Common myeloid progenitor, CD34-positive (primary cell): ENCODE data around the gene ARHGAP22.

Experiments used
- CTCF ChIA-PET: fragments of 350-600 bp; sonication (Branson Sonifier 250); formaldehyde crosslinking; loops from one replicate; lab custom pipeline; 2021; ENCODE audit warnings: antibody characterized with exemption; lab: Charles Lee
- POLR2A ChIA-PET: fragments of 350-600 bp; sonication (Branson Sonifier 250); formaldehyde crosslinking; loops from one replicate; lab custom pipeline; 2021; ENCODE audit warnings: antibody characterized with exemption; lab: Charles Lee
- DNase-seq, 3 donors: peaks; one replicate each; pipeline versions ENCODE4 v3.0.0 to v3.0.0-alpha.2; 2013
- H3K27ac ChIP-seq, 2 experiments: 1 replicate in 1 of 2; 2 replicates in 1 of 2; pipeline ENCODE4 v1.7.0; 2013; ENCODE audit warnings: inconsistent platforms in 2 of 2, low read length in 2 of 2, mild to moderate bottlenecking in 2 of 2, low read depth in 1 of 2, moderate library complexity in 1 of 2; ENCODE audit not compliant: severe bottlenecking in 2 of 2, insufficient read depth in 1 of 2, poor library complexity in 1 of 2
- H3K27me3 ChIP-seq, 5 experiments: replicated peaks in 2 of 5; 1 replicate in 3 of 5; 2 replicates in 2 of 5; pipeline versions ENCODE4 v1.6.1 to v1.7.0; 2013; ENCODE audit warnings: low read length in 4 of 5, mild to moderate bottlenecking in 2 of 5, moderate library complexity in 2 of 5, inconsistent platforms in 1 of 5; ENCODE audit not compliant: insufficient read depth in 5 of 5, control insufficient read depth in 4 of 5
- H3K36me3 ChIP-seq, 4 experiments: 1 replicate in 2 of 4; 2 replicates in 2 of 4; pipeline versions ENCODE4 v1.6.1 to v1.7.0; 2013; ENCODE audit warnings: low read length in 3 of 4, control low read depth in 1 of 4, mild to moderate bottlenecking in 1 of 4; ENCODE audit not compliant: control insufficient read depth in 4 of 4, insufficient read depth in 4 of 4
- H3K4me1 ChIP-seq, 4 experiments: 1 replicate in 3 of 4; 2 replicates in 1 of 4; pipeline versions ENCODE4 v1.6.1 to v1.7.1; 2013; ENCODE audit warnings: low read length in 3 of 4, mild to moderate bottlenecking in 3 of 4, control low read depth in 1 of 4, inconsistent platforms in 1 of 4, moderate library complexity in 1 of 4; ENCODE audit not compliant: control insufficient read depth in 4 of 4, insufficient read depth in 4 of 4; ENCODE audit errors: control extremely low read depth in 1 of 4
- H3K4me3 ChIP-seq, 7 experiments: 1 replicate in 4 of 7; 2 replicates in 3 of 7; pipeline versions ENCODE4 v1.5.1 to v1.7.0; 2013; ENCODE audit warnings: mild to moderate bottlenecking in 7 of 7, low read length in 6 of 7, moderate library complexity in 6 of 7, inconsistent platforms in 2 of 7, low read depth in 2 of 7, control low read depth in 1 of 7; ENCODE audit not compliant: insufficient read depth in 4 of 7, control insufficient read depth in 1 of 7; ENCODE audit errors: extremely low read depth in 1 of 7
- H3K9me3 ChIP-seq, 5 experiments: 1 replicate in 4 of 5; 2 replicates in 1 of 5; pipeline versions ENCODE4 v1.6.1 to v1.7.1; 2013; ENCODE audit warnings: low read length in 4 of 5, mild to moderate bottlenecking in 2 of 5, inconsistent platforms in 1 of 5, low read depth in 1 of 5, moderate library complexity in 1 of 5; ENCODE audit not compliant: control insufficient read depth in 4 of 5, insufficient read depth in 2 of 5; ENCODE audit errors: control extremely low read depth in 1 of 5
- WGBS: methylation state at CpG from one replicate; pipeline ENCODE4 v1.1.5; 2013; ENCODE audit not compliant: insufficient coverage; 5-methylcytosine and 5-hydroxymethylcytosine counted together

ARHGAP22 gene

DNA sequence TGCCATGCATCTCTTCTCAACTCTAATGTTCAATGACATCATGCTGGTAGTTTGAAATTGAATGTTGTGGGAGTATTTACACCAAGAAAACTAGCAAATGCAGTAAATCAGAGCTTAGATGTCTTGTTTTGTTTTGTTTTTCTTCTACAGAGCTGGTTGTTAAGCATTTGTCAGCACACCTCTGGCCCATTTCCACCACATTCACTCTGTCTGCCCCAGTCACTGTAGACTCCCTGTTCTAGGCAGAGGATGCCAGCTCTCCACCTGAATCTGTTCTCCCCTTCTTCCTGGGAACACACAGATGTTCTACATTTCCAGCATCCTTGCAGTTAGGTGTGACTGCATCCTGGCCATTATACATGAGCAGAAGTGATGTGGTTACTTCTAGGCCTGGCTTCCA lies 4.1 kb upstream of the ARHGAP22 start:
- DNase-seq: no peak
- H3K36me3 ChIP-seq: no peaks in the 10 kb centered on the region
- peaks cover 2 to 14% (median 5%) of the 10 kb centered on the region in 5 experiments for H3K27me3 ChIP-seq
- CTCF ChIA-PET: interaction anchor here (0.7 to 8.7 kb wide), 18 partner anchors 11 to 217 kb away, joined by 3 to 173 read pairs (median 3); no protein-coding TSS in a partner anchor
- peaks cover 0 to 2% (median 0%) of the 10 kb centered on the region in 5 experiments for H3K9me3 ChIP-seq
- POLR2A ChIA-PET: interaction anchor here (2.3 kb wide), 1 partner anchor 48 kb away, joined by 8 read pairs; no protein-coding TSS in a partner anchor
- no peak overlapping the region for H3K4me3 ChIP-seq
- peaks cover 0 to 28% (median 23%) of the 10 kb centered on the region in 4 experiments for H3K4me1 ChIP-seq
- H3K27ac ChIP-seq: no peak overlapping the region

DNA sequence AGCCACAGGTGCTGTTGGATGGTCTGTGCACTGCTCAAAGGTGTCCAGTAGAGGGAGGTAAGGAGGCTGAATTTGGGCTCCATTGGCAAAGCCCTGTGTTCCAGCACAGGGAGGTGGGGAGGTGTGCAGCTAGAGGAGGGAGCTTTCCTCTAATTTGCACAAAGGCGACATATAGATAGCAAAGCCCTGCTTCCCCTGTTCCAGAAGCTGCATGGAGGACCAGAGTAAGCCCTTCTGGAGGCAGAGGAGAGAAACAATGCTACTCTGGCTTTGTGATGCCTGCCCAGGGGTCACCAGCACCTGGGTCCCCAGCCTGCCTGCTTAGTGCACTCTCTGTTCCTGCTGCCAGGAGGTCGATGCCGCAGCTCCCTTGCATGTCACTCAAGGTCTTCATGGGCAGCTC lies 3.4 kb upstream of the ARHGAP22 start:
- WGBS: 91% methylated on average over 3 of the region's 3 CpGs
- peaks cover 0 to 28% (median 23%) of the 10 kb centered on the region in 4 experiments for H3K4me1 ChIP-seq

DNA sequence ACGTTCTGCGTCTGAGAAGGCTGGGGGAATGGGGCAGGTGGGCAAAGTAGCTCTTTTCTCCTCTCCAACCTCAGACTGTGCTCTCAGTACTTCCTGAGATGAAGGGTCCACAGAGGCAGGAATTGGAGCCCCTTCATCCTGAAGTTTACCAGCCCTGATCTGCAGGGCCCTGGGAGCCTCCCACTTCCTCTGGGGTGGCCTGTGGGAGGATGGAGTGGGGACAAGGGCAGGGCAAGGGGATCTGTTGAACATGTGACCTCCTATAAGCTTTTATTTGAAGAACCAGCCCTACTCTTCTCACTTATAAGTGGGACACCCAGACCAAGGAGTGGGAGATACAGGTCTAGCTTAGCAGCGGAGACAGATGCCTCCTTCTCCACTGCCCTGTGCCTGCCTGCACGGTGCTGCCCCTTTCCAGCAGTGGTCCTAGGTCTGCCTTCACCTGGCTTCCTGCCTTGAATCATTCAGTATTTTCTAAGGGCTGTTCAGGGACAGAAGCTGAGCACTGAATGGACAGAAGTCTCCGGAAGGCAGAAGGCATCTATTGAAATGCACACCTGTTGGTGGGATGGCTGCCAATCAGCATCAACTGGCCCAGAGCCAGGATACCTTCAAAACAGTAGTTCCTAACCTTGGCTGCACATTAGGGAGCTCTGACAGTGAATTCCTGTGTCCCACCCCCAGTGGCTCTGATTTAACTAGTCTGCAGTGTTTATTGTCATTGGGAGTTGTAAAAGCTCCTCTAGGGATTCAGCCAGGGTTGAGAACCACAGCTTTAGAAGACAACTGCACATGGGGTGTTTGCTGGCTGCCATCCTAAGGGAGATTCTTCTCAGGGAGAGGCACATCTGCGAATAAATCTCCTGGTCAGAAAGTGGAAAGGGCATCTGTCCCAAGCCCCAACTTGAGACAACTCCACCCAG lies 2.7 kb upstream of the ARHGAP22 start:
- POLR2A ChIA-PET: interaction anchor here (0.6 to 2.3 kb wide), 2 partner anchors 49 to 77 kb away, joined by 3 to 8 read pairs; partner anchors contain the start of gene WDFY4
- no peak overlapping the region for H3K27ac ChIP-seq

More for the DNA sequence above, 3.4 kb upstream of the ARHGAP22 start:
- CTCF ChIA-PET: interaction anchor here (0.7 to 8.7 kb wide), 29 partner anchors 9 to 245 kb away, joined by 3 to 173 read pairs (median 4); partner anchors contain the start of gene WDFY4
- Histone ChIP-seq H3K4me3 (no peak overlapping the region), H3K36me3 (no peaks in the 10 kb centered on the region), H3K9me3 (no peaks in the 10 kb centered on the region), H3K27me3 (peaks cover 2 to 20% (median 6%) of the 10 kb centered on the region in 5 experiments), H3K27ac (no peak overlapping the region)
- DNase-seq: peak; percentile 38 to 60 (median 55)
- POLR2A ChIA-PET: interaction anchor here (2.3 kb wide), 1 partner anchor 48 kb away, joined by 8 read pairs; no protein-coding TSS in a partner anchor

DNA sequence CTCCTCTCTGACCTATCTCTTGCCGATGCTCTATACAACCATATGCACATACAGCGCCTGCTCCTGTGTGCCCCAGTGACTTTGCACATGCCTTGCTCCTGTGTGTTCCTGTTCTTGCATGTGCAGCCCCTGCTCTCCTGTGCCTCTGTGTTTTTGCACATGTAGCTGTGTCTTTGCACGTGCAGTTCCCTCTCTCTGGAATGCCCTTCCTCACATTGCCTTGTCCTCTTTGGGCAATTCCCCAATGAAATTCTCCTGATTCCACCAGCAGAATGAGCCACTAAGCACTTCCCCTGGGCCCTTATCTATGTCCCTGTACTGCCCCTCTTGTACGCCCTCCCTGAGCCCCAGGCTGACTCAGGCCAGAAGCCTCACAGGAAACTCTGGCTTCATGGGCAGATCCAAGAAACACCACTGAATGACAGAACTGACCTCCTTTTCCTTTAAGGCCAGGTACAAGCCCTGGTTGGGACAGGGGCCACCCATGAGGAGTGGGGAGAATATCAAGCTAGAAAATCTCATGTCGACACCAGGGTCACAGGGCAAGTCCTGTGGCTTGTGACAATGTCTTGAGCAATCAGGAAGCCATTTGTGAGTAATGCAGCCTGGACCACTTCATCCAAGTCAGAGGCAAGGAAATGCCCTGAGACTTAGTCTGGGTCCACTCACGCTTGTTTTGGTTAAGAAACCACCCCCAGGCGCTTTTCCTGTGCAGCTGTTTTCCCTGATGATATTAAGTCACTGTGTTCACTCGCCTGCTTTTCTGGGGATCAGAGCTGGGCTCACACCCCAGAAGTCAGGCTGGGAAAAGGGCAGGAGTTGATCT lies 1.9 kb upstream of the ARHGAP22 start:
- H3K4me1 ChIP-seq: peaks cover 0 to 28% (median 23%) of the 10 kb centered on the region in 4 experiments
- DNase-seq: peak; percentile 39 to 81 (median 75)
- POLR2A ChIA-PET: no interaction called here
- H3K4me3 ChIP-seq: no peak overlapping the region
- no peaks in the 10 kb centered on the region for H3K36me3 ChIP-seq
- no peak overlapping the region for H3K27ac ChIP-seq
- peaks cover 2 to 20% (median 6%) of the 10 kb centered on the region in 5 experiments for H3K27me3 ChIP-seq
- no peaks in the 10 kb centered on the region for H3K9me3 ChIP-seq
- 67% methylated on average over 8 of the region's 8 CpGs for WGBS
- CTCF ChIA-PET: interaction anchor here (0.7 to 8.7 kb wide), 24 partner anchors 8 to 162 kb away, joined by 3 to 173 read pairs (median 6); no protein-coding TSS in a partner anchor

More for the DNA sequence above, 2.7 kb upstream of the ARHGAP22 start:
- Histone ChIP-seq H3K9me3 (no peaks in the 10 kb centered on the region), H3K27me3 (peaks cover 2 to 20% (median 6%) of the 10 kb centered on the region in 5 experiments), H3K36me3 (no peaks in the 10 kb centered on the region), H3K4me1 (peaks cover 0 to 28% (median 23%) of the 10 kb centered on the region in 4 experiments), H3K4me3 (no peak overlapping the region)
- CTCF ChIA-PET: interaction anchor here (0.6 to 8.7 kb wide), 34 partner anchors 8 to 244 kb away, joined by 3 to 173 read pairs (median 6); partner anchors contain the start of gene WDFY4
- DNase-seq: no peak
- 79% methylated on average over 6 of the region's 6 CpGs for WGBS

DNA sequence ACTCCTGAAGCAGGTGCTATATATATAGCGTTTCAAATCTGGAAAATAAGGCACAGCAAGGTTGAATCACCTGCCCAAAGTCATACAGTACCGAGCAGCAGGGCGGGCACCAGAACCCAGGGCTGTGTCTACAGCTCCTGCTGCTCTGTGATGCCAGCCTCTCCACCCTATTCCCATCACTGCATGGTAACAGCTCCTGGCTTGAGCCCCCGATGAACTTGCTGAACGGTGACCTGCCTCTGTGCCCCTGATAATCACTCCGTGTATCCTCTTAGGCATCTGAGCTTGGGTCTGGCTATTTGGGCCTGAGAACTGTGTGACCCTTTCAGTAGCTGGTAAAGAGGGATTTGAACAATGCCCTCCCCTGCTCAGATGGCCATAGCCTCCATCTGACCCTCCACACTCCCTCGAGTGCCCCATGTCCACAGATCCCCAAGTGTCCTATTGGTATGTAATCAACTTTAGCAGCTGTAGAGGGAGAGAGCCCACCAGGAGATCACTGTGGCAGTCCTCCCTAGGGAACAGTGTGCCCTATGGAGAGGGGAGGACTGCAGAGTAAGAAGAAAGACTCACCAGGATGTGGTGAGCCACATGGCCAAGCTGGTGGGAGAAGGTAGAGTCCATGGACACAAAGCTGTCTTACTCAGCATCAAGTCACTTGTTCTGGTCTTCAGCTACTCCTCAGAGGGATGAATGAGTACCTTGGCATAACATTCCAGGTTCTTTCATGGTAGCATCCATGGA lies 1.1 kb upstream of the ARHGAP22 start:
- ChIA-PET CTCF (interaction anchor here (1.1 to 8.7 kb wide), 15 partner anchors 9 to 81 kb away, joined by 3 to 173 read pairs (median 11); no protein-coding TSS in a partner anchor), POLR2A (no interaction called here)
- Histone ChIP-seq H3K36me3 (no peaks in the 10 kb centered on the region), H3K27ac (no peak overlapping the region), H3K4me1 (peaks cover 0 to 28% (median 23%) of the 10 kb centered on the region in 4 experiments), H3K4me3 (no peak overlapping the region), H3K27me3 (peaks cover 2 to 20% (median 6%) of the 10 kb centered on the region in 5 experiments), H3K9me3 (no peaks in the 10 kb centered on the region)
- WGBS: 91% methylated on average over 7 of the region's 7 CpGs
- no peak for DNase-seq
